Measurements from ENCODE around the gene GLG1.

Gene GLG1

DNA sequence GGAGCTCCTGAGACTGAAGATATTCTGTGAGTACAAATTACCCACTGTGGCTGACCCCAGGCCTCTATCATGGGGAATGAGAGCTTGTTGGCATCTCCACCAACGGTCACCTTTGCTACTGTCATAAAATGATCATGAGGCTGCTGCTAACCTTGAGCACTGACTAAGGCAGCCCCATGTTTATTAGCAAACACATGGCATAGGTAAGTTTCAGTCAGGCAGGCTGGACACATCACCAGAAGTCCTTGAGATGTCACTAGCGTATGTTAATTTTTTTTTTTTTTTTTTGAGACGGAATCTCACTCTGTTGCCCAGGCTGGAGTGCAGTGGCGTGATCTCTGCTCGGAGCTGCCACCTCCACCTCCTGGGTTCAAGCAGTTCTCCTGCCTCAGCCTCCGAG is 1.5 kb upstream of the GLG1 start:
- no peak for DNase-seq

DNA sequence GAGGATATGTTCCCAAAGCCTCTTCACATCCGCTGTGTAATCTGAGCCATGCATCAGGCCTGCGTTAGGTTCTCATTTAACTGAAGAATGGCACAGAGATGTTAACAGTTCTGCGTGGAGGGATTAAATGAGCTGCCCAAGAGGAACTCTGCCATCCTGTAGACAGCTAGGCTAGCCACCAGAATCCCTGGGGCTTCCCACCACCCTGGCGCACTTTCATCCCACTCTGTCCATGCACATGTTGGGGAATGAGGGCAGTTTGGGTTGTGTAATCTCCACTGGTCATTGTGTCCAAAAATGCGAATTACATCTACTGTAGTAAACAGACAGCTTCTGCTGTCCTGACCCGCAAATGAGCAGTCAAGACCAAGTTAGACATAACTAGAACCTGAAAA is 1.0 kb upstream of the GLG1 start:
- DNase-seq = no peak

DNA sequence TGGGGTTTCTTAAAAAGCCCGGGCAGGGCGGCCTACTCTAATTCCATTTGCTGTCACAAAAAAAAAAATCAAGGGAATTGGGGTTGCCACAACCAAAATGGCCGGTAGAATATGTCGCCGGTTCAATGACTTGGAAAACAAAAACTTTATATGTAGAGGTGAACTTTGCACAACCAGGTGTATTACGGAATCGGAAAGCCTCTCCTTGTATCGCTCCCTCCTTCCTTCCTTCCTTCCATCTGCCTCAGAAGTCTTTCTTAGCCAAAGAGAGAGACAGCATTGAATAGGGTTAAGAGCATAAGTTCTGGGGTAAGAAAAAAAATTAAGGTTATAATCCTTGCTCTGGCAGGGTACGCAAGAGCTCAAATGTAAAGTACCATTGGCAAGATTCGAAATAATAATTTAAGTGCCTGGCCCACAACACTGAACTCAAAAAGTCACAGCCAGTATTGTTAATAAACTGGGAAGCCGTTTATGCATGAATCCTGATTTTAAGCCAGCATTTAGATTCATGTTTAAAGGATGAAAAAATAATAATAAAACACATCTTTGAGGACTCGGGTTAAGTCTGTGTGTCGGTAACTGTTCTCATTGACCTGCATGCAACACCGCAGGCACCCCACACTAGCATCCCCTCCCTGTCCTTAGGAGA is 522 bp upstream of the GLG1 start:
- DNase-seq = no peak

DNA sequence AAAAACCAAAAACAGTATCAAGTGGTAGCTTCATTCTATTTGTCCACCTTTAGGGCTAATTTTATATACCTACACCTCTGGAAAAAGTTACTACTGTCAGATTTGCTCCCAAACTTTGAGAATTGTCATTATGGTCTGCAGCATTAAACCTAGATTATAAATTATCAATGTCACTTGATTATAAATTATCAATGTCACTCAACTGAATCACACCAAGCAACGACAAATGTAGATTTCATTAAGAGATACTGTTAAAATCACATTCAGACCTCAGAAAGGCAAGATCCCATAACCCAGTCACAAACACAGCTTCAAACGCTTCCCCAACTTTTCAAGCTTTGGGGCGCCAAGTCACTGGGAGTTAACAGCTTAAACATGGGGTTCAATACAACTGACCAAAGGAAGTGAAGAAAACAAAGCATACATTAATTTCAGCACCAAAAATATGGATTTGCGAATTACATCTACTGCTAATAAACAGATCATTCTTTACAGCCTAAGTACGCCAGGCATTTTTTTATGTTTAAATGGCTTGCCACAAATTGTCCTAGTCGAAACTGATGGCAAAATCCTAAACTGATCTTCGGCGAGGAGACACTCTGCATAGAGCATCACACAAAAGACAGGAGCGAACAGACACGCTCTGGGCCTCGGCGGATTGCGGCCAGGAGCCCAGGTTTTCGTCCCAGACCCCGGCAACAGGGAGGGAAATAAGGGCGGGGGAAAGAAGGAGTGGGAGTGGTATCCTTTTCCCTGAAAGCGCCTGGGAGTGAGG is 981 bp downstream of the GLG1 start:
- DNase-seq = no peak

DNA sequence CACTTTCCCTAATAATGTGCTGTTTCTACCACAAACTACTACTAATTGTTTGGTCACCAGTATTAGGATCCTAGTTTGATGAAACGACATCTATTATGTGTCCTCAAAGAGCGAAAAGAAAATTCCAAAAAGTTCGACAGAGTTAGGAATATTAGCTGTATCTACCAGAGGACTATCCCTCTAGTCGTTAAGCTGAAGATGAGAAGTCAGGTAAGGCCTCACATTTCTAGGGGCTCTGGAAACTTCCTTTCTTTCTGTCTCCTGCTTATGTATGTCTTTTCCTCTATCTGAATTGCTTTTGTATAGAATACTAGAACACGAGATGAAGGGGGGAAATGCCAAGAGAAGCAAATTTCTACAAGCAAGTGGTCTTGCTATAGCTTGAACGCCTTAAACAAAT is 1.6 kb downstream of the GLG1 start:
- no peak for DNase-seq

DNA sequence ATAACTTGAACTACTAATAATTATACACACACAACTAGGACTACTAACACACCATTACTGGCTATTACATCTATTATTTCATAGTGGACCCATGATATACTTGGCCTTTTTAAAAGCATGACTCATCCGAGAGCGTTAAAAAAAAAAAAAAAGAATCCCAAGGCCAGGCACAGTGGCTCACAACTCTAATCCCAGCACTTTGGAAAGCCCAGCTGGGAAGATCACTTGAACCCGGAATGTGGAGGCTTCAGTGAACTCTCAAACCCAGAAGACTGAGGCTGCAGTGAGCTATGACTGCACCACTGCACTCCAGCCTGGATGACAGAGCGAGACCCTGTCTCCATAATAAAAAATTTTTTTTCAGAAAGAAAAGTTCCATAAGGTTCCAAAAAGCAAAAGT is 3.1 kb downstream of the GLG1 start:
- no peak for DNase-seq

DNA sequence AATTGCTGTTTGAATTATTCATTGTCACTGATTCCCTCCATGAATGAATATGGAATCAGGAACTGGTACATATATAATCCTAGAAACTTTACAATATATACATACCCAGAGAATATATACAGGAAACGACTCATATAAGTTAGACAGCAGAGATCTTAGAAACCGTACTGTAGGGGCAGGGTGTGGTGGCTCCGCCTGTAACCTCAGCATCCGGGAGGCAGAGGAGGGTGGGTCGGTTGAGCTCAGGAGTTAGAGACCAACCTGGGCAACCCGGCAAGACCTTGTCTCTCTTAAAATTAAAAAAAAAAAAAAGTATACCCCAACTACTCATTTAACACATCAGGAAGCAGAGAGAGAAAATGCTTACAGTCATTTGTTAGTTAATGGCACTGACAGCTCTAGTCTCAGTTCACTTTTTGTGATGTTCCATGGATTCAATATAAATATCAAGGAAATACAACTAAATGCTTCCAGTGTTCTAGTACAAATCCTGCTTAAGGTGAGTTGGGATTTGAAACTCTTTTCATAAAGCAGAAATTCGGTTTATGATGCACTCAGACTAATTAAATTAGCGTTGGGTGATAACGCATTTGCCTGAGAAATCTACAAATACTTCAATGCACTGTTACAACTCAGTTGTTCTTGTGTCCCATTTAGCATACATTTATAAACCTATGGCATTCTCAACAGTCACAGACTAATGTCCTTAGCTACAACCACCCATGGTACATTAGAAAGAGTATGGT is 5.6 kb downstream of the GLG1 start:
- peak; percentile 41 for DNase-seq

DNA sequence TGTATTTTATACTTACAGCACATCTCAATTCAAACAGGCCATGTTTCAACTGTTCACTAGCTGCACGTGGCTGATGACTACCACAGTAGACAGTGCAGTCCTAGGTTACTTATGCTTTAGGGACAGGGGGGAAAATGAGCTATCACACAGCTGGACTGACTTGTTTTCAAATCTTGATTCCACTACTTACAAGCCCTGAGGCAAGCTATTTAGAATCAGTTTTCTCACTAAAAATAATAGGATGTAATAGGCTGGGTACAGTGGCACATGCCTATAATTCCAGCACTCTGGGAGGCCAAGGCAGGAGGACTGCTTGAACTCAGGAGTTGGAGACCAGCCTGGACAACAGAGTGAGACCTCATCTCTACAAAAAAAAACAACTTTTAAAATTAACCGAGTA is 10.3 kb downstream of the GLG1 start:
- DNase-seq = no peak

DNA sequence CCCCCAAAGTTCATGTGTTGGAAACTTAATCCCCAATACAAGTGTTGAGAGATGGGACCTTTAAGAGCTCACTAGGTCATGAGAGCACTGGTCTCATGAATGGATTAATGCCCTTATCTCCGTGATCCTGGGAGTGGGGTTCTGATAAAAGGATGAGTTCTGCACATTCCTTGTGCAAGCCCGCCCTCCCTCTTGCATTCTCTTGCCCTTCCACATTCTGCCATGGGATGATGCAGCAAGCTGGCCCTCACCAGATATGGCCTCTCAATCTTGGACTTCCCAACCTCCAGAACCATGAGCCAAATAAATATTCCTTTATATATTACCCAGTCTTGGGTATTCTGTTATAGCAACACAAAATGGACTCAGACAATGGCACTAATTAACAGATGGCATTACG is 14.1 kb downstream of the GLG1 start:
- DNase-seq = no peak

DNA sequence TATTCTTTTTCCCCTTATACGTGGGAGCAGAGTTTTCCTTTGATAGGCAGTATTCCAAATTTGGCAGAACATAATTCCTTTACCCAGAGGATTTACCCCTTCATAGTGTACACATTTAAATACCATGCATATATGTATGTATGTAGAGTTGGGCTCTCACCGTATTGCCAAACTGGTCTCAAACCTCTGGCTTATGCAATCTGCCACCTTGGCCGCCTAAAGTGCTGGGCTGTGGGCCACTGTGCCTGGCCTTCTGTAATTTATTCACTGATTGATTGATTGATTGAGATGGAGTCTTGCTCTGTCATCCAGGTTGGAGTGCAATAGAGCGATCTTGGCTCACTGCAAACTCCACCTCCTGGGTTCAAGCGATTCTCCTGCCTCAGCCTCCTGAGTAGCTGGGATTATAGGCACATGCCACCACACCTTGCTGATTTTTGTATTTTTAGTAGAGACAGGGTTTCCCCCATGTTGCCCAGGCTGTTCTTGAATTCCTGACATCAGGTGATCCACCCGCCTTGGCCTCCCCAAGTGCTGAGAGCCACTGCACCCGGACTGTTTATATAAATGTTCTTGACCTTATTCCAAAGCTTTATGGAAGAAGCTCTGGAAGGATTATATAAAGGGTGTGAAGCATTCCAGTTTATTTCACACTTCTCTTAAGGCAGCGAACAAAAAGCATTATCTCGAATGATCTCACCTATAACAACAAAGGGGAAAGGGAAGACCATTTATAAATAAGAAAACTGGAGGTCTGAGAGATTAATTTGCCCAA is 14.9 kb downstream of the GLG1 start:
- DNase-seq = no peak

DNA sequence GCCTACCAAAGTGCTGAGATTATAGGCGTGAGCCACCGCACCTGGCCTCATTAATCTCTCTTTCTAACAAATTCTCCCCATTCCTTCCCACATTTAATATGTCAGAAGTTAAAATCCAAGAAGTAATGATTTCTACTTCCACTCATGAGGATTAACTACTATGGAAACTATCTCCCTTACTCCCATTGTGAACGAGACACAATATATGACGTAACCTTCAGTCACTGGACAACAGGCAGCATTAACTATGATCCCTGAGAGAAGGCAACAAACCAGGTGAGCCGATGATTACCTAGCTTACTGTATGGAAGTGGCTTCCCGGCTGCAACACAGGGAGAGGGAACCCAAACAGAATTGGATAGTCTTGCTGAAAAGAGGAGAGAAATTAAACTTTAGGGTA is 20.0 kb downstream of the GLG1 start:
- no peak for DNase-seq

DNA sequence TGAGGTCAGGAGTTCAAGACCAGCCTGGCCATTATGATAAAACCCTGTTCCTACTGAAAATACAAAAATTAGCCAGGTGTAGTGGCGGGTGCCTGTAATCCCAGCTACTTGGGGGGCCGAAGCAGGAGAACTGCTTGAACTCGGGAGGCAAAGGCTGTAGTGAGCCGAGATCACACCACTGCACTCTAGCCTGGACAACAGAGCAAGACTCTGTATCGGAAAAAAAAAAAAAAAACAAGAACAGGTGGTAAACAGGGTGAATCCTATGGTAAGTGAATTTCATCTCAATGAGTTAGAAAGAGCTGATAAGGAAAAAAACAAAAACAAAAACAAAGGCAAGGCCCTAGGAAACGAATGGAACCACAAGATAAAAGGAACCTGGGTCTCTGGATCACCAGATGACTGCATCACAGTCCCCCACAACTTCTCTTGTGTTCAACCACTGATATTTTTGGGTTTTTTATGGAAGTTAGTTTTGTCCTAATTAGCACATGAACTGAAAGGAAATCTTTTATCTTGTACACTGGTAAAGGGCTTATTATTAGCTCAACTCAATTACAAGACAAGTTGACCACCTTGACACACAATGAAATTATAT is 21.0 kb downstream of the GLG1 start:
- DNase-seq = no peak

DNA sequence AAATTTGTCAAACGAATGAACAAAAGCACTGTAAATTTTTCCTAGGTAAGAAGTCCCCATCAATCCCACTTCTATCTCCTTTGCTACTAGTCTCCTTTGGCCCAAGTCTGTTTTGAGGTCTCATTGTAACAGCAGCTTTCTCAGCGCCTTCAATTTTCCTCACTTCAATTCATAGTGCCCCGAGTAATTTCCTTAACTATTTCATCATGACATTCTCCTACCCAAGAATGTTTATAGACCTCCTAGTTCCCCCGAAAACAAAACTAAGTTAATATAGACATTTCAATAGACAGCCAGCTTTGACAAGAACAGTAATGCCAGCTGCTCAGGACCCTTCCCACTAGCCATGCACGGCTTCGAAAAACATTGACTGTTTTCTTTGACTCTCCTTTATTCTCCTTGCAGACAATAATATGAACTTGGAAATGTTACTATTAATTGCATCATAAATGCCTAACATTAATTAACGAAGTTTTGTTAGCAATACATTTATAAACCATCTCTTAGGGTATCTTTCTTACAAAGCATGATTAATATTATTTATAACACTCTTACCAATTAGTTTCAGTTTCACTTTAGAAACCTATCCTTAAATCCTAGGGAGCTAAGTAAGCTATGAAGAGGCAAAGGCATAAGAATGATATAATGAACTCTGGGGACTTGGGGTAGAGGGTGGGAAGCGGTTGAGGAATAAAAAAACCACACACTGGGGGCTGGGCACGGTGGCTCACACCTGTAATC is 22.8 kb downstream of the GLG1 start:
- no peak for DNase-seq

DNA sequence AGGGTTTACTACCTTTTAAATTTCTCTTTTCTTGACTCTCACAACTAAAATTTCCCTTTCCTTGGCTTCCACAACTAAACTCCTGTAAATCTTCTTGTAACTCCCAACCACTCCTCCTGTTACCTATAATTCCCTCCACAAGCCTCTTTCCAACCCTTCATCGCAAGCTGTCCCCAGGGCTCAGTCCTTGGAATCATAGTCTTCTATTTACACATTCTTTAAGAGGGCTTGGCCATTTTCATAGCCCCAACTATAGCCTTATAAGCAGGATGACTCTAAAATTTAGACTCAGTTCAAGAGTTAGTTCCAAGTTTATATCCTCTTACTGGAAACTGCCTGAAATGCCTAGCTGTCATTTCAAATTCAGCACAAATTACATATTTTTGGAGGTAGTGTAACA is 23.9 kb downstream of the GLG1 start:
- no peak for DNase-seq

DNA sequence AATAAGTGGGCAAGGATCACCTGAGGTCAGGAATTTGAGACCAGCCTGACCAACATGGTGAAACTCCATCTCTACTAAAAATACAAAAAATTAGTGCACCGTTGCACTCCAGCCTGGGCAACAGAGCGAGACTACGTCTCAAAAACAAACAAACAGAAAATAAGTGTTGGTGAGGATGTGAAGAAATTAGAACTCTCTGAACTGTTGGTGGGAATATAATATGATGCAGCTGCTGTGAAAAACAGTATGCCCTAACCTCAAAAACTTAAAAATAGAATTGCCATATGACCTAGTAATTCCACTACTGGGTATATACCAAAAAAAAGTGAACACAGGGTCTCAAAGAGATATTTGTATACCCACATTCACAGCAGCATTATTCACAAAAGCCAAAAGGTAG is 26.1 kb downstream of the GLG1 start:
- no peak for DNase-seq

DNA sequence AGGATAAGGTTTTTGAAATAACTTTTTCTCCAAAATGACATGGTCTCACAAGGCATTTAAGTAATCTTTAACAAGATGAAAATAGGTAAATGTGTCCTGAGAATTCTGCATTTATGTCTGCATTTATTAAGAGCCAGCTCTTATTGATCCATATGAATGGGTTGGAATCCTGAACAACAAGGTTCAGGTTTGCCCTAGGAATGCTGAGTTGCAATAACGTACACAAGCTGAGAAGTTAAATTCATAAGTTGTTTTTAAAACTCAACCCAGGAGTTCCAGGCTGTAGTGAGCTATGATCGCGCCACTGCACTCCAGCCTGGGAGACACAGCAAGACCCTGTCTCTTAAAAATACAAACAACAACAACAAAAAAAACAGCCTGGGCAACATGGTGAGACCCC is 28.1 kb downstream of the GLG1 start:
- DNase-seq = no peak

DNA sequence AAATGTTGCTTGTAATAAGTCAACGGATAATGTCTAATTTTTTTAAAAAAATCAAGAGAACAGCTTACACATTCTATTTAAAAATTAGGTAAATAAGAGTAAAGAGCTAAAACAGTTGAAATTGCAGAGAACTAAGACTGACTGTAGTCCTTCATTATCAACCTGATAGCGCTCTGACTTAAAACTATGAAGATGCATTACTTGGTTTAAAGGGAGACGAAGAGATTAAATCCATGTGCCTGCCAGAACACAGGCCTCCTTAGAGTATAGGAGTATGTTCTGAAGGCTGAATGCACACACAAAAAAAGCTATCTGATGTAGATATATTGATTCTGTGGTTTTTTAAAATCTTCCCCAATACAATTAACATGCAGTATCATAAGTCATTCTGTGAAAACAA is 28.5 kb downstream of the GLG1 start:
- no peak for DNase-seq

DNA sequence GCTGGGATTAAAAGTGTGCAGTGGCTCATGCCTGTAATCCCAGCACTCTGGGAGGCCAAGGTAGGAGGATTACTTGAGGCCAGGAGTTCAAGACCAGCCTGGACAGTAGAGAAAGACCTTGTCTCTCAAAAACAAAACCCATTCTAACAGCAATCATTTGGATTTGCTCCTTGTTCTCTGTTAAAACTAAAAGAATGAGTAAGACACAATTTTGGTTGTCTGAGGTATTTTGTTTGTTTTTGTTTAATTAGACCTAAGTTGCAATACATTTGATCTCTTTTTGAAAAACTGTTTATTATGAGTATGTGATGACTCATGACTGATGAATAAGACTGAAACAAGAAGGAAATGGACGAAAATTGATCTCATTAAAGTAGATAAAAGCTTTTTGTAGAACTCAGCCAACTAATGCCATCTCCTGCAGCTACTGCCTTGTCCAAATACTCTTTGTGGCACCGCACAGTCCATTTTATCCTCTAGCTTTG is 29.0 kb downstream of the GLG1 start:
- no peak for DNase-seq

DNA sequence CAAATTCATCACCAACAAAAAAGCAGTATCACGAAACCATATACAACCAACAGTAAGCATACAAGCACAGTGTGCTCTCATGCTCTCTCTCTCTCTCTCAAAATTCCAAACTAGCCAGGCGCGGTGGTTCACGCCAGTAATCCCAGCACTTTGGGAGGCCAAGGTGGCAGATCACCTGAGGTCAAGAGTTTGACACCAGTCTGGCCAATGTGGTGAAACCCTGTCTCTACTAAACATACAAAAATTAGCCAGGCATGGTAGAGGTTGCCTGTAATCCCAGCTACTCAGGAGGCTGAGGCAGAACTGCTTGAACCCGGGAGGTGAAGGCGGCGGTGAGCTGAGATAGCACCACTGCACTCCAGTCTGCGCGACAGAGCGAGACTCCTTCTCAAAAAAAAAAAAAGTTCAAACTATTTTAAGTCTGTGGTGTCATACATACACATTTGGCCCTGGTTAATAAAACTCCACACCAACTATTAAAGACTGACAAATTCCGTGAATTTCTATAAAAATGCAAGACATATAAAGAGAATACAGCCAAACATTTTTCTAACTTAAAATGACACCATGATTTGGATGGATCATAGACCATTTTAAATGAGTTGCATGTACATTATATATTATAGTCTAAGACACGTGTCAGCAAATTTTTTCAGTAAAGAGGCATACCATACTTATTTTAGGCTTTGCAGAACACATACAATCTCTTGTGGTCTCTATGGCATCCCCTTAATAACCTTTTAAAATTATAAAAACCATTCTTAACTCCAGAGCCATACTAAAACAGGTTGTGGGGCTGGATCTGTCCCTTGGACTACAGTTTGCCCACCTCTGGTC is 30.9 kb downstream of the GLG1 start:
- no peak for DNase-seq

DNA sequence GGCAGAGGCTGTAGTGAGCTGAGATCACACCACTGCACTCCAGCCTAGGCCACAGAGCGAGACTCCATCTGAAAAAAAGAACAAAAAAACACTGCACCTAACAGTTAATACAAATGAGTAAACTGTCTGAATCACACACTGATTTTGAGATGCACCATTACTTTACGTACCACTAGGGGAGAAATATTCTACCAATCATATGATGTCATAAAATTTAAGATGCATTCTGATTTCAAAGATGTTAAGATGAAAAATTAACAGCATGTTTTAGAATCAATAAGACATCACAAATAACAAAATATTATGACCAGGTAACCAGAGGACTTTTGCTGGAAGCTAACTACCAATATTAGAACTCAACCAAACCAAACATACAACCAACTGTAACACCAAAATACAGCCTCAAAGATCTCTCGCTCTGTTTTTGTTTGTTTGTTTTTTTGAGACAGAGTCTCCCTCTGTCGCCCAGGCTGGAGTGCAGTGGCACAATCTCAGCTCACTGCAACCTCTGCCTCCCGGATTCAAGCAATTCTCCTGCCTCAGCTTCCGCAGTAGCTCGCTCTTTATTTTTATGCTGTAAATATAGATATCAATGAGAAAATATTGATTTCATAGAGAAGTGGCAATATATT is 31.6 kb downstream of the GLG1 start:
- DNase-seq = no peak

DNA sequence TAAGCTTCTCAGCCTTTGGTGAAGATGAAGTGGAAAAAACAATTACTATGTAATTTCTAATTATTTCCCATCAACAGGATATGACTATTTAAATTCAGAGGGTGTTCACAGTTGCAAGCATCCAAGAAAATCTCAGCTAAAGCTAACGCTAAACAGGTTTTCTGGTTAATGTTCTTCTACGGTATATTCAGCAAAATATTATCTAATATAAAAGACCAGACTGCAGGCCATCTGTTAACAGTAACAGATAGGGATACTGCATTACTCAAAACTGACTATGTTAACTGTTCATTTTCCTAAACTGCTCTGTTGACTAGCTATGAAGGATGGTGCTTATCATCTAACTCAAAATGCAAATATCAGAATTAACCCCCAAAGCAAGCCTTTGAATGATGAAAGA is 32.8 kb downstream of the GLG1 start:
- DNase-seq = no peak
